Airway epithelial cell (primary cell): ENCODE results near the gene SCYGR1. TPM values are rescaled to one million over a fixed set of nuclear protein-coding genes. Genes with fewer than 3 reads are reported as not detected.

Source experiments
- total RNA-seq: library from RNA; depleted of rRNA; stranded (reverse); fragments of >200 nt; gene quantifications from 2 replicates; pipeline ENCODE4 v1.2.3, GENCODE V29; 2015

The SCYGR1 gene, protein sequence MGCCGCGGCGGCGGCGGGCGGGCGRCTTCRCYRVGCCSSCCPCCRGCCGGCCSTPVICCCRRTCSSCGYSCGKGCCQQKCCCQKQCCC
- total RNA-seq: not detected in 2 replicates

DNA sequence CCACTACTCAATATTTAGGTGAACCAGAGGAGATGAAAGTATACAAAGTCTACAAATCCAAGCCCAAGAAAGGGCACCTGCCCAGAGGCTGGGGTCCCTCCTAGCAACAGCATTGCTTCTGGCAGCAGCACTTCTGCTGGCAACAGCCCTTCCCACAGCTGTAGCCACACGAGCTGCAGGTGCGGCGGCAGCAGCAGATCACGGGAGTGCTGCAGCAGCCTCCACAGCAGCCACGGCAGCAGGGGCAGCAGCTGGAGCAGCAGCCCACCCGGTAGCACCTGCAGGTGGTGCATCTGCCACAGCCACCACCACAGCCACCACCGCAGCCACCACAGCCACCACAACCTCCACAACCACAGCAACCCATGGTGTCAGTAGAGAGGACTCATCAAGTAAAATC lies at the start of gene SCYGR1:
TSS of gene SCYGR1 (minus strand) at position 367 of the 400 bp plus-strand sequence. CDS start at position 367, 0 bp downstream.

DNA sequence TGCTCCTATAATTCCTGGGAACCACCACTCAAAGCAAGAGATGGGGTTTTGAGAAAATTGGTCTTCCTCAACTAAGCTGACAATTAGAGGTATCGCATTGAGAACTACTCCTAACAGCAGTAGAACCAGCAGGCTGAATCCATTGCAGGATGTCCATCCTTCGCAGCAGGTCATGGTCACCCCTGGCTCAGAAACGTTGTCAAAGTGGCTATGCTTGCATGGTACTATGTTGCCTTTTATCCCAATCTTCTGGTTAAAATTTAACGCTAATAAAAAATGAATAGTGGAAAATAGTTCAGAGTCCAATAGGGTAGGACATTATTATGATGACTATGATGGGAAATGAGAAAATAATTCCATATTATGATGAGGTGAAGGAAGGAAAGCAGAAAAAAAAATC lies 8.7 kb downstream of the SCYGR1 start, which contains the start of gene TM4SF20:
TSS of gene TM4SF20 (minus strand) at position 212 of the 400 bp plus-strand sequence. CDS start at position 174, 38 bp downstream.

Other genes with a start within 250 kb of the SCYGR1 start
- gene COL4A4, start 223.7 kb downstream of the SCYGR1 start, total RNA-seq: 0.05 and 0.07 TPM in 2 replicates
- not detected in 2 replicates for gene COL4A3, start 223.3 kb downstream of the SCYGR1 start, total RNA-seq
- 78.5 and 122 TPM in 2 replicates for gene MFF, start 62.7 kb downstream of the SCYGR1 start, total RNA-seq
- gene TM4SF20, start 8.6 kb downstream of the SCYGR1 start, total RNA-seq: not detected in 2 replicates
- gene AGFG1, start 84.2 kb upstream of the SCYGR1 start, total RNA-seq: 30.2 and 64.3 TPM in 2 replicates
- not detected in 2 replicates for gene SCYGR2, start 210.9 kb upstream of the SCYGR1 start, total RNA-seq
- not detected in 2 replicates for gene SCYGR3, start 226.9 kb upstream of the SCYGR1 start, total RNA-seq
- not detected in 2 replicates for gene SCYGR4, start 229.5 kb upstream of the SCYGR1 start, total RNA-seq